Esophagus squamous epithelium (tissue), 5 donors: ENCODE data around the gene TIMM17A. TPM values are rescaled to one million over a fixed set of nuclear protein-coding genes. Genes with fewer than 3 reads are reported as not detected.
"Not testable (repeated sequence)": the region's sequence is repeated elsewhere in the genome, so short reads cannot be mapped to it uniquely, and the experiment has no call there.

Experiments used
- DNase-seq: peaks from one replicate; lab custom pipeline; 2025; lab: John Stamatoyannopoulos, UW
- H3K27ac ChIP-seq, 4 donors: fragments of 200-600 bp; sonication (generic); one replicate each; pipeline ENCODE4 v1.5.1; 2016 to 2019; ENCODE audit warnings: mild to moderate bottlenecking in 1 of 4
- H3K27me3 ChIP-seq, 4 donors: fragments of 200-600 bp; sonication (generic); 1 replicate in 3 of 4; 2 replicates in 1 of 4; pipeline versions ENCODE4 v1.5.1 to v1.6.0; 2017 to 2021; ENCODE audit warnings: antibody characterized with exemption in 1 of 4
- H3K36me3 ChIP-seq, 3 donors: fragments of 200-600 bp; sonication (generic); one replicate each; pipeline ENCODE4 v1.5.1; 2016 to 2019
- H3K4me1 ChIP-seq, 3 donors: fragments of 200-600 bp; sonication (generic); one replicate each; pipeline ENCODE4 v1.5.1; 2017 to 2019
- H3K4me3 ChIP-seq, 4 donors: fragments of 200-600 bp; sonication (generic); 1 replicate in 3 of 4; 2 replicates in 1 of 4; pipeline ENCODE4 v1.5.1; 2016 to 2019; ENCODE audit warnings: mild to moderate bottlenecking in 2 of 4, moderate library complexity in 1 of 4
- H3K9me3 ChIP-seq, 3 donors: fragments of 200-600 bp; sonication (generic); one replicate each; pipeline ENCODE4 v1.5.1; 2016 to 2019
- POLR2A ChIP-seq, 4 donors: fragments of 450-650 bp; IDR thresholded peaks; one replicate each; pipeline ENCODE4 v1.6.1; 2017; ENCODE audit warnings: antibody characterized with exemption in 4 of 4, mild to moderate bottlenecking in 4 of 4, moderate library complexity in 3 of 4
- WGBS, 2 donors: methylation state at CpG; one replicate each; pipeline ENCODE4 v1.1.5; 2018; 5-methylcytosine and 5-hydroxymethylcytosine counted together
- intact Hi-C: fragments of 100-400 bp; cut with DNase I; formaldehyde crosslinking; loops from one replicate; pipeline ENCODE4 v1.15.0; 2022
- total RNA-seq, 4 donors: library from RNA; depleted of rRNA; stranded (reverse); fragments of >200 nt; gene quantifications; one replicate each; pipeline ENCODE4 v1.1.0, GENCODE V29; 2016
- TF ChIP-seq, protein P1 (sequence below), 6 experiments: fragments of 450-650 bp in 4 of 6; fragments of 200-600 bp in 2 of 6; sonication (generic) in 2 of 6; IDR thresholded peaks; one replicate each; pipeline ENCODE4 v1.5.1; 2016 to 2019; ENCODE audit warnings: antibody characterized with exemption in 6 of 6, mild to moderate bottlenecking in 4 of 6, moderate library complexity in 4 of 6
- donor health status: DM: yes; HTN: yes; CAD: no.

TIMM17A gene
- total RNA-seq, 4 donors from 2014 or later = 18.7 to 44.6 (median 34.6) TPM

DNA sequence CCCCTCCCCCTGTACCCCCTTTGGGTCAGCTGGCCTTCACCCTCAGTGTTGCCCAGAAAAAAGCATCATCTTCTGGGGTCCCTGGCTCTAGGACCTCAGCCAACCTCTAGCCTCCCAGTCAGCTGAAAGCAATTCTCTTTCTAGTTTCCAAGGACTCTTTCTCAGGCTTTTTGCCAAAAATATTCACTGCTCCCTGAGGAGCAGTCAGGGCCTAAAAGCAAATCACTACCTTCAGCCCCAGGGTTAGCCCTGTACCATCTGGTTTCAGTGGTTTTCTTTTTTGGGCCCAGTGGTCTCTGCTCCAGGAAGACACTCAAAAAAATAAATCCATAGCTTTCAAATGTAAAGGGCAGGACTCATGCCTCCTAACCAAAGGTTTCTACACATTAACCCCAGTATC, 5.8 kb upstream of the TIMM17A start:
- H3K36me3 ChIP-seq = no peaks in the 10 kb centered on the region
- H3K27me3 ChIP-seq = peaks cover 0 to 39% (median 0%) of the 10 kb centered on the region in 4 donors
- intact Hi-C loops = no loop called here
- H3K4me3 ChIP-seq = no peak overlapping the region
- H3K27ac ChIP-seq = peak overlapping the region in 3 of 4 donors; percentile 10 to 23 (median 22)
- H3K4me1 ChIP-seq = peaks cover 0 to 24% (median 6%) of the 10 kb centered on the region in 3 donors
- H3K9me3 ChIP-seq = no peaks in the 10 kb centered on the region
- TF ChIP-seq POLR2A (IDR thresholded peaks at IDR 0.05) = no peak
- TF ChIP-seq, protein P1, sequence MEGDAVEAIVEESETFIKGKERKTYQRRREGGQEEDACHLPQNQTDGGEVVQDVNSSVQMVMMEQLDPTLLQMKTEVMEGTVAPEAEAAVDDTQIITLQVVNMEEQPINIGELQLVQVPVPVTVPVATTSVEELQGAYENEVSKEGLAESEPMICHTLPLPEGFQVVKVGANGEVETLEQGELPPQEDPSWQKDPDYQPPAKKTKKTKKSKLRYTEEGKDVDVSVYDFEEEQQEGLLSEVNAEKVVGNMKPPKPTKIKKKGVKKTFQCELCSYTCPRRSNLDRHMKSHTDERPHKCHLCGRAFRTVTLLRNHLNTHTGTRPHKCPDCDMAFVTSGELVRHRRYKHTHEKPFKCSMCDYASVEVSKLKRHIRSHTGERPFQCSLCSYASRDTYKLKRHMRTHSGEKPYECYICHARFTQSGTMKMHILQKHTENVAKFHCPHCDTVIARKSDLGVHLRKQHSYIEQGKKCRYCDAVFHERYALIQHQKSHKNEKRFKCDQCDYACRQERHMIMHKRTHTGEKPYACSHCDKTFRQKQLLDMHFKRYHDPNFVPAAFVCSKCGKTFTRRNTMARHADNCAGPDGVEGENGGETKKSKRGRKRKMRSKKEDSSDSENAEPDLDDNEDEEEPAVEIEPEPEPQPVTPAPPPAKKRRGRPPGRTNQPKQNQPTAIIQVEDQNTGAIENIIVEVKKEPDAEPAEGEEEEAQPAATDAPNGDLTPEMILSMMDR (IDR thresholded peaks at IDR 0.05) = no peak
- no peak for DNase-seq

DNA sequence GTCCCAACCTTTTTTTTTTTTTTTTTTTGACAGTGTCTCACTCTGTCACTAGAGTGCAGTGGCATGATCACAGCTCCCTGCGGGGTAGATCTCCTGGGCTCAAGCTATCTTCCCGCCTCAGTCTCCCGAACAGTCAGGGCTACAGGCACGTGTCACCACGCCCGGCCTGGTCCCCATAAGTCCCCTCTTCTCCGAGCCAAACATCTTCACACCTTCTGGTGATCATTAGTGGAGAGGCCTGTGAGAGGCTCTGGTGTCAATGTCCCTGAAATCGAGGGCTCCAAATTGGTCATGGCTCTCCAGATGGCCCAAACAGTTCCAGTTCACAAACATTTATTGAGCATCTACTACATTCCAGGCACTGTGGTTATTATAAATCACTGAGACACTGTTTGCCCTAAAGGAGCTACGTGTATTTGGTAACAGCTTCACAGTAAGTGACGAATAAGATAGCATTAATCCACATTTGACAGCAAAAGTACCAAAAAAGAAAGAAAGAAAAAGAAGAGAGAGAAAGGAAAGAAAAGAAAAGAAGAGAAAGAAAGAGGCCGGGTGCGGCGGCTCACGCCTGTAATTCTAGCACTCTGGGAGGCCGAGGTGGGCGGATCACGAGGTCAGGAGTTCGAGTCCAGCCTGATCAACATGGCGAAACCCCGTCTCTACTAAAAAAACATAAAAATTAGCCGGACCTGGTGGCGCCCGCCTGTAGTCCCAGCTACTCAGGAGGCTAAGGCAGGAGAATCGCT, 867 bp upstream of the TIMM17A start:
- H3K27ac ChIP-seq = peak overlapping the region; percentile 88 to 94 (median 90)
- H3K27me3 ChIP-seq = no peaks in the 10 kb centered on the region
- WGBS, 2 donors = 51 to 54% methylated on average over 22 to 24 of the region's 24 CpGs
- intact Hi-C loops = no loop called here
- H3K4me3 ChIP-seq = peak overlapping the region; percentile 64 to 91 (median 76)
- TF ChIP-seq, protein P1 (IDR thresholded peaks at IDR 0.05) = no peak
- no peak for TF ChIP-seq POLR2A (IDR thresholded peaks at IDR 0.05)
- H3K36me3 ChIP-seq = peaks cover 0 to 25% (median 12%) of the 10 kb centered on the region in 3 donors
- peaks cover 10 to 20% (median 12%) of the 10 kb centered on the region in 3 donors for H3K4me1 ChIP-seq
- DNase-seq = no peak
- H3K9me3 ChIP-seq = no peaks in the 10 kb centered on the region

DNA sequence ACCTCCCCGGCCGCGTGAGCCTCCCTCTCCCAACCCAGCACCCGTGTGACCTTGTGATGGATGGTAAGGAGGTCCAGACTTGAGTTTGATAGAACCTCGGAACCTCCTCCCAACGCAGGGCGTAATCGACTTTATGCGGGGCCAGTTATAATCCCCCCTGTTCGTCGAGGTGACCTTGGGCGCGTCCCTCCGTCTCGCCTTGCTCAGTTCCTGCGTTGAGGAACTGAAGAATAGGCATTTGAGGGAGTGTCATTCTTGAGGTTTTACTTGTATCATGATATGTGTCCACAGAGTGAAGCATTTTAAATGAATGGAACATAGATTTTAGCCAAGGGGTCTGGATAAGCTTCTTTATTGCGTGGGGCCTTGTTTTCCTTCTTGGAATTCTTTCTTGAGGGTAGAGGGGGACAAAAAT, 433 bp downstream of the TIMM17A start:
- WGBS, 2 donors = 0 to 1% methylated on average over 4 to 13 of the region's 17 CpGs
- Histone ChIP-seq H3K4me1 (peaks cover 10 to 20% (median 12%) of the 10 kb centered on the region in 3 donors), H3K4me3 (peak overlapping the region; percentile 64 to 91 (median 76)), H3K27me3 (no peaks in the 10 kb centered on the region), H3K9me3 (no peaks in the 10 kb centered on the region), H3K27ac (peak overlapping the region; percentile 88 to 94 (median 90)), H3K36me3 (peaks cover 0 to 38% (median 14%) of the 10 kb centered on the region in 3 donors)
- intact Hi-C loops = no loop called here
- no peak for DNase-seq
- no peak for TF ChIP-seq POLR2A (IDR thresholded peaks at IDR 0.05)
- TF ChIP-seq, protein P1 (IDR thresholded peaks at IDR 0.05) = no peak

DNA sequence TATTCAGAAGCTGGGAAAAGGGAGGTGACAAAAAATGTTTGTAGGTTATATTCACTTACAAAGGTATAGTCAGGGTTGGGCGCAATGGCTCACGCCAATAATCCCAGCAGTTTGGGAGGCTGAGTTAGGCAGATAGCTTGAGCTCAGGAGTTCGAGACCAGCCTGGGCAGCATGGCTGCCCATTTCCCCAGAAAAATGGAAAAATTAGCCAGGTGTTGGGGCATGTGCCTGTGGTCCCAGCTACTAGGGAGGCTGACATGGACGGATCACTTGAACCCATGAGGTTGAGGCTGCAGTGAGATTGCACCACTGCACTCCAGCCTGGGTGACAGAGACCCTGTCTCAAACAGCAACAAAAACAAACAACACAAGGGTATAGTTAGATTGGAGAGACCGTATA, 3.0 kb downstream of the TIMM17A start:
- Histone ChIP-seq H3K9me3 (no peaks in the 10 kb centered on the region), H3K36me3 (peaks cover 0 to 64% (median 28%) of the 10 kb centered on the region in 3 donors), H3K4me3 (no peak overlapping the region), H3K27me3 (no peaks in the 10 kb centered on the region), H3K4me1 (peaks cover 10 to 20% (median 12%) of the 10 kb centered on the region in 3 donors), H3K27ac (no peak overlapping the region)
- 83 to 85% methylated on average over 5 of the region's 5 CpGs for WGBS, 2 donors
- DNase-seq = no peak
- TF ChIP-seq, protein P1 (IDR thresholded peaks at IDR 0.05) = no peak
- no peak for TF ChIP-seq POLR2A (IDR thresholded peaks at IDR 0.05)
- intact Hi-C loops = no loop called here

DNA sequence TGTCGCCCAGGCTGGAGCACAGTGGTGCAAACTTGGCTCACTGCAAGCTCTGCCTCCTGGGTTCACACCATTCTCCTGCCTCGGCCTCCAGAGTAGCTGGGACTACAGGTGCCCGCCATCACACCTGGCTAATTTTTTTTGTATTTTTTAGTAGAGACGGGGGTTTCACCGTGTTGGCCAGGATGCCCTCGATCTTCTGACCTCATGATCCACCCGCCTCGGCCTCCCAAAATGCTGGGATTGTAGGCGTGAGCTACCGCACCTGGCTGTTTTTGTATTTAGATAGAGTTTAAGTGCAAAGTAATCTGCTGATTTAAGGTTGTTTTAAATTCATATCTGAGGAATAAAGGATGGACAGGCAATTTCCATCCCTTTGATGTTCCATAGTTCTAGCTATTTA, 7.1 kb downstream of the TIMM17A start:
- 89 to 93% methylated on average over 10 of the region's 10 CpGs for WGBS, 2 donors
- H3K4me1 ChIP-seq, H3K4me3 ChIP-seq, H3K27me3 ChIP-seq, H3K27ac ChIP-seq, H3K9me3 ChIP-seq, intact Hi-C loops, DNase-seq: not testable (repeated sequence)
- peaks cover 5 to 100% (median 48%) of the 10 kb centered on the region in 3 donors for H3K36me3 ChIP-seq
